ENCODE data around the gene TSPAN19.

The TSPAN19 gene

DNA sequence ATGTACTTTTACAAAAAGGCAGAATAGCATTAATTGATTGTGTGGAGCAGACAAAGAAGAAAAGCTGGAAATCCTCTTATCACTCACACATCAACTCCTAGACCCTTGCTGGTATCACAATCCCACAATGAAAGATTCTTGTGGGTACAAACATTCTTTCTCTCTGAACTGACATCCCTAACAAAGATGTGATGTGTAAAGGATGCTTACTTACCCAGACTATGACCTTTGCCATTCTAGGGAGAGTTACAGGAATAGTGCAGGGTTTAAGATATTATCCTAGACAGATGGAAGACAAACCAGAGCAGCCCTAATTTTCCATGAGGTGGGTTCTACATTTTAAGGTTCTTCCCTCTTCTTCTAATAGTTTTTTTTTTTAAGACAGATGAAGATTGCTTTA, 63.1 kb downstream of the TSPAN19 start:
- no peak for TF ChIP-seq POLR2A (IDR thresholded peaks at IDR 0.05; ENCODE audit: extremely low read depth, insufficient read length)
- TF ChIP-seq, protein P1, sequence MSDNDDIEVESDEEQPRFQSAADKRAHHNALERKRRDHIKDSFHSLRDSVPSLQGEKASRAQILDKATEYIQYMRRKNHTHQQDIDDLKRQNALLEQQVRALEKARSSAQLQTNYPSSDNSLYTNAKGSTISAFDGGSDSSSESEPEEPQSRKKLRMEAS (IDR thresholded peaks at IDR 0.05; ENCODE audit: low read depth, low read length), result no peak
- TF ChIP-seq MYC (IDR thresholded peaks at IDR 0.05; ENCODE audit: low read depth, low read length), result no peak
- TF ChIP-seq, protein P2, sequence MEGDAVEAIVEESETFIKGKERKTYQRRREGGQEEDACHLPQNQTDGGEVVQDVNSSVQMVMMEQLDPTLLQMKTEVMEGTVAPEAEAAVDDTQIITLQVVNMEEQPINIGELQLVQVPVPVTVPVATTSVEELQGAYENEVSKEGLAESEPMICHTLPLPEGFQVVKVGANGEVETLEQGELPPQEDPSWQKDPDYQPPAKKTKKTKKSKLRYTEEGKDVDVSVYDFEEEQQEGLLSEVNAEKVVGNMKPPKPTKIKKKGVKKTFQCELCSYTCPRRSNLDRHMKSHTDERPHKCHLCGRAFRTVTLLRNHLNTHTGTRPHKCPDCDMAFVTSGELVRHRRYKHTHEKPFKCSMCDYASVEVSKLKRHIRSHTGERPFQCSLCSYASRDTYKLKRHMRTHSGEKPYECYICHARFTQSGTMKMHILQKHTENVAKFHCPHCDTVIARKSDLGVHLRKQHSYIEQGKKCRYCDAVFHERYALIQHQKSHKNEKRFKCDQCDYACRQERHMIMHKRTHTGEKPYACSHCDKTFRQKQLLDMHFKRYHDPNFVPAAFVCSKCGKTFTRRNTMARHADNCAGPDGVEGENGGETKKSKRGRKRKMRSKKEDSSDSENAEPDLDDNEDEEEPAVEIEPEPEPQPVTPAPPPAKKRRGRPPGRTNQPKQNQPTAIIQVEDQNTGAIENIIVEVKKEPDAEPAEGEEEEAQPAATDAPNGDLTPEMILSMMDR (IDR thresholded peaks at IDR 0.05; ENCODE audit: low read depth, low read length), result no peak
- DNase-seq (ENCODE audit: low read depth), result no peak
- H3K4me3 ChIP-seq (ENCODE audit: low read depth, low read length), result no peak overlapping the region

DNA sequence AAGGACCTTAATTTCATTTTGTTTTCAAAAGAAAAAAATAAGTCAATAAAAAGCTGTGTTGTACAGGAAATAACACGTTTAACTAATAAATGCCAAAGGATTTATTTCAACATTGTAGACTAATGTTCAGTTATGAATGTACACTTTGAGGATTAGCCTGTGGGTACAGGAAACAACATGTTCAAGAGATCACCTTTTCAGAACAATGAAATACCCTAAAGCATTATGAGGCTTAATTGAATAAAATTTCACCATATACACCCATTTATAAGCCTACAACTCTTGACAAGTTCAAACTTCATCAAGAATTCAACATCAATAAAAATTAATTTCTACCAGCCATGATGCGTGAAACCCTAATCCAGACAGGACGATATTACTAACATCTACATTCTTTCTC, 66.9 kb downstream of the TSPAN19 start:
- no peak for TF ChIP-seq MYC (IDR thresholded peaks at IDR 0.05; ENCODE audit: low read depth, low read length)
- TF ChIP-seq, protein P2 (IDR thresholded peaks at IDR 0.05; ENCODE audit: low read depth, low read length), result no peak
- TF ChIP-seq, protein P1 (IDR thresholded peaks at IDR 0.05; ENCODE audit: low read depth, low read length), result no peak
- TF ChIP-seq POLR2A (IDR thresholded peaks at IDR 0.05; ENCODE audit: extremely low read depth, insufficient read length), result no peak
- DNase-seq (ENCODE audit: low read depth), result no peak
- H3K4me3 ChIP-seq (ENCODE audit: low read depth, low read length), result no peak overlapping the region
